Uterus (tissue), 4 donors: ENCODE measurements around the gene XXYLT1. TPM values are rescaled to one million over a fixed set of nuclear protein-coding genes. Genes with fewer than 3 reads are reported as not detected.

Experiments used
- DNase-seq, 2 donors: peaks; one replicate each; pipeline ENCODE4 v3.0.0-alpha.2; 2019 to 2020
- H3K27ac ChIP-seq, 2 donors: fragments of 200-600 bp; sonication (generic); 1 replicate in 1 of 2; 2 replicates in 1 of 2; pipeline ENCODE4 v1.5.1; 2016 to 2018
- H3K27me3 ChIP-seq, 2 donors: fragments of 200-600 bp; sonication (generic); one replicate each; pipeline ENCODE4 v1.5.1; 2018 to 2019; ENCODE audit warnings: control low read depth in 1 of 2
- H3K36me3 ChIP-seq, 2 donors: fragments of 200-600 bp; sonication (generic); one replicate each; pipeline ENCODE4 v1.5.1; 2019; ENCODE audit warnings: control low read depth in 1 of 2
- H3K4me1 ChIP-seq, 2 donors: fragments of 200-600 bp; sonication (generic); one replicate each; pipeline ENCODE4 v1.5.1; 2018 to 2019; ENCODE audit warnings: control low read depth in 1 of 2
- H3K4me3 ChIP-seq, 2 donors: fragments of 200-600 bp; sonication (generic); 1 replicate in 1 of 2; 2 replicates in 1 of 2; pipeline ENCODE4 v1.5.1; 2018 to 2019; ENCODE audit warnings: mild to moderate bottlenecking in 1 of 2
- H3K9me3 ChIP-seq, 2 donors: fragments of 200-600 bp; sonication (generic); one replicate each; pipeline ENCODE4 v1.5.1; 2019; ENCODE audit warnings: control low read depth in 1 of 2
- CTCF ChIP-seq, 4 experiments: fragments of 200-600 bp in 2 of 4; fragments of 450-650 bp in 2 of 4; sonication (generic) in 2 of 4; IDR thresholded peaks; one replicate each; pipeline ENCODE4 v1.5.1; 2016 to 2019; ENCODE audit warnings: antibody characterized with exemption in 4 of 4, mild to moderate bottlenecking in 2 of 4, moderate library complexity in 1 of 4
- POLR2A ChIP-seq, 2 donors: fragments of 450-650 bp; IDR thresholded peaks; one replicate each; pipeline ENCODE4 v1.6.1; 2016; ENCODE audit warnings: antibody characterized with exemption in 2 of 2, mild to moderate bottlenecking in 1 of 2, moderate library complexity in 1 of 2
- intact Hi-C: fragments of 100-400 bp; cut with DNase I; formaldehyde crosslinking; loops from one replicate; pipeline ENCODE4 v1.15.1; 2023; ENCODE audit warnings: low total_unique reads
- total RNA-seq, 4 donors: library from RNA; depleted of rRNA in 3 of 4; stranded (reverse); fragments of >200 nt in 3 of 4; gene quantifications; one replicate each; pipeline versions ENCODE4 v1.1.0 to v1.2.4, GENCODE V29; 2014 to 2023
- donor health status: DM: yes; HTN: yes; CAD: no.

XXYLT1 gene
- total RNA-seq, 4 donors from 2014 or later: 10.6 to 52.5 (median 23.8) TPM

DNA sequence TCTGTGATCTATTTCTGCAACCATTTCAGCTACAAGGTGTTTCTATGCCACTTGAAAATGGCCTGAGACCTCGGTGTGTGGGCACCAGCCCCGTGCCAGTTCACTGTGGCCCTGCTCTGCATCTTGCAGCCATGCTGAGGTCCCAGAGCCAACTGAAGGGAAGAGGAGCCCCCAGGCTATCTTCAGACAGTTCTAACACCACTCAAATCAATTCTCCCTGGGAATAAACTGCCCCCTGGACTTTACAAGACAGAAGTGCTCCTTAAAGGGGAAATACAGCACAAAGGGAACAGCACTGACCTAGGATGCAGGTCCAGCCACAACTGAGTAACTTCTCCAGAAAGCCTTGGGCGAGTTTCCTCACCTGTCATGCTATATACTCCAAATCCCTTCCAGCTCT, 3.9 kb downstream of the XXYLT1 start:
- H3K27me3 ChIP-seq: no peaks in the 10 kb centered on the region
- intact Hi-C loops: no loop called here
- H3K27ac ChIP-seq: no peak overlapping the region
- DNase-seq: no peak
- H3K4me3 ChIP-seq: no peak overlapping the region
- H3K4me1 ChIP-seq: no peaks in the 10 kb centered on the region
- no peaks in the 10 kb centered on the region for H3K36me3 ChIP-seq
- TF ChIP-seq POLR2A (IDR thresholded peaks at IDR 0.05): no peak
- TF ChIP-seq CTCF (IDR thresholded peaks at IDR 0.05): no peak
- H3K9me3 ChIP-seq: no peaks in the 10 kb centered on the region

GRCh38 chr3:195266428-195266827, 4.5 kb downstream of the XXYLT1 start:
- H3K4me3 ChIP-seq: no peak overlapping the region
- H3K9me3 ChIP-seq: no peaks in the 10 kb centered on the region
- H3K27ac ChIP-seq: no peak overlapping the region
- no peaks in the 10 kb centered on the region for H3K4me1 ChIP-seq
- no peaks in the 10 kb centered on the region for H3K27me3 ChIP-seq
- intact Hi-C loops: no loop called here
- TF ChIP-seq POLR2A (IDR thresholded peaks at IDR 0.05) (no peak), CTCF (IDR thresholded peaks at IDR 0.05) (no peak)
- H3K36me3 ChIP-seq: no peaks in the 10 kb centered on the region
- DNase-seq: no peak

- Histone ChIP-seq H3K27ac (no peak overlapping the region), H3K36me3 (no peaks in the 10 kb centered on the region), H3K4me3 (no peak overlapping the region), H3K27me3 (no peaks in the 10 kb centered on the region), H3K9me3 (no peaks in the 10 kb centered on the region), H3K4me1 (peaks cover 0 to 6% of the 10 kb centered on the region in 2 donors)
- no peak for DNase-seq
- TF ChIP-seq POLR2A (IDR thresholded peaks at IDR 0.05) (no peak), CTCF (IDR thresholded peaks at IDR 0.05) (no peak)
- intact Hi-C loops: no loop called here
Observed at GRCh38 chr3:195265363-195265976, 5.5 kb downstream of the XXYLT1 start.

GRCh38 chr3:195263925-195264600, 6.9 kb downstream of the XXYLT1 start:
- TF ChIP-seq POLR2A (IDR thresholded peaks at IDR 0.05) (no peak), CTCF (IDR thresholded peaks at IDR 0.05) (no peak)
- Histone ChIP-seq H3K27me3 (no peaks in the 10 kb centered on the region), H3K36me3 (no peaks in the 10 kb centered on the region), H3K4me1 (peaks cover 3 to 9% of the 10 kb centered on the region in 2 donors), H3K4me3 (no peak overlapping the region), H3K9me3 (no peaks in the 10 kb centered on the region), H3K27ac (no peak overlapping the region)
- intact Hi-C loops: loop anchor here (5.0 kb wide), 1 partner anchor 582 kb away; no protein-coding TSS in a partner anchor
- DNase-seq: no peak

GRCh38 chr3:195263193-195263924, 7.6 kb downstream of the XXYLT1 start:
- H3K27me3 ChIP-seq: no peaks in the 10 kb centered on the region
- H3K4me3 ChIP-seq: no peak overlapping the region
- no peaks in the 10 kb centered on the region for H3K36me3 ChIP-seq
- DNase-seq: no peak
- TF ChIP-seq CTCF (IDR thresholded peaks at IDR 0.05): no peak
- TF ChIP-seq POLR2A (IDR thresholded peaks at IDR 0.05): no peak
- peaks cover 7 to 14% of the 10 kb centered on the region in 2 donors for H3K4me1 ChIP-seq
- intact Hi-C loops: loop anchor here (5.0 kb wide), 1 partner anchor 581 kb away; no protein-coding TSS in a partner anchor
- no peak overlapping the region for H3K27ac ChIP-seq
- H3K9me3 ChIP-seq: no peaks in the 10 kb centered on the region
